Smooth muscle cell (in vitro differentiated cells): Measurements from ENCODE around the gene UBE4B. TPM values are rescaled to one million over a fixed set of nuclear protein-coding genes. Genes with fewer than 3 reads are reported as not detected.

Source experiments
- DNase-seq: peaks from one replicate; lab custom pipeline; 2025; ENCODE audit not compliant: unreplicated experiment; lab: John Stamatoyannopoulos, UW
- H2AFZ ChIP-seq: fragments of 200-600 bp; sonication (generic); 2 replicates; pipeline ENCODE4 v1.6.0; 2016; ENCODE audit warnings: antibody characterized with exemption, low read depth, mild to moderate bottlenecking
- H3F3A ChIP-seq: fragments of 200-600 bp; sonication (generic); 2 replicates; pipeline ENCODE4 v1.6.0; 2017; ENCODE audit warnings: antibody characterized with exemption, low read depth
- H3K27ac ChIP-seq: fragments of 200-600 bp; sonication (generic); 2 replicates; pipeline ENCODE4 v1.5.1; 2016; ENCODE audit warnings: low read depth, mild to moderate bottlenecking
- H3K27me3 ChIP-seq: fragments of 200-600 bp; sonication (generic); 2 replicates; pipeline ENCODE4 v1.6.1; 2016; ENCODE audit warnings: low read depth, mild to moderate bottlenecking
- H3K36me3 ChIP-seq: fragments of 200-600 bp; sonication (generic); 2 replicates; pipeline ENCODE4 v1.5.1; 2016; ENCODE audit warnings: low read depth
- H3K4me1 ChIP-seq: fragments of 200-600 bp; sonication (generic); 2 replicates; pipeline ENCODE4 v1.5.1; 2016; ENCODE audit warnings: low read depth
- H3K4me2 ChIP-seq: fragments of 200-600 bp; sonication (generic); 2 replicates; pipeline ENCODE4 v1.6.0; 2016; ENCODE audit warnings: mild to moderate bottlenecking
- H3K4me3 ChIP-seq: fragments of 200-600 bp; sonication (generic); 2 replicates; pipeline ENCODE4 v1.5.1; 2016; ENCODE audit warnings: mild to moderate bottlenecking
- H3K79me2 ChIP-seq: fragments of 200-600 bp; sonication (generic); 2 replicates; pipeline ENCODE4 v1.6.0; 2016; ENCODE audit warnings: low read depth, mild to moderate bottlenecking
- H3K9ac ChIP-seq: fragments of 200-600 bp; sonication (generic); 2 replicates; pipeline ENCODE4 v1.6.0; 2016; ENCODE audit warnings: low read depth
- H3K9me3 ChIP-seq: fragments of 200-600 bp; sonication (generic); replicated peaks from 2 replicates; pipeline ENCODE4 v1.5.1; 2016; ENCODE audit warnings: low read depth
- H4K20me1 ChIP-seq: fragments of 200-600 bp; sonication (generic); 2 replicates; pipeline ENCODE4 v1.6.0; 2016; ENCODE audit warnings: low read depth
- WGBS: methylation state at CpG from one replicate; pipeline ENCODE4 v1.1.7; 2016; ENCODE audit warnings: low lambda C conversion rate; 5-methylcytosine and 5-hydroxymethylcytosine counted together
- polyA plus RNA-seq: library from polyadenylated mRNA; unstranded; fragments of >200 nt; fragmentation: Nextera tagmentation; extraction: Ambion mirVana; gene quantifications from 2 replicates; pipeline ENCODE4 v1.2.1, GENCODE V29; 2016
- total RNA-seq: library from RNA; depleted of rRNA; stranded (reverse); fragments of >200 nt; gene quantifications from 2 replicates; pipeline ENCODE4 v1.2.3, GENCODE V29; 2014
- TF ChIP-seq, protein P1 (sequence below): fragments of 200-600 bp; sonication (generic); IDR thresholded peaks from 2 replicates; pipeline ENCODE4 v1.5.1; 2017; ENCODE audit warnings: borderline replicate concordance, mild to moderate bottlenecking, antibody characterized with exemption; ENCODE audit not compliant: insufficient read depth, poor library complexity, severe bottlenecking

UBE4B gene
- total and polyA plus RNA-seq, 2 experiments from 2014 or later = 20.9 to 54.7 TPM

DNA sequence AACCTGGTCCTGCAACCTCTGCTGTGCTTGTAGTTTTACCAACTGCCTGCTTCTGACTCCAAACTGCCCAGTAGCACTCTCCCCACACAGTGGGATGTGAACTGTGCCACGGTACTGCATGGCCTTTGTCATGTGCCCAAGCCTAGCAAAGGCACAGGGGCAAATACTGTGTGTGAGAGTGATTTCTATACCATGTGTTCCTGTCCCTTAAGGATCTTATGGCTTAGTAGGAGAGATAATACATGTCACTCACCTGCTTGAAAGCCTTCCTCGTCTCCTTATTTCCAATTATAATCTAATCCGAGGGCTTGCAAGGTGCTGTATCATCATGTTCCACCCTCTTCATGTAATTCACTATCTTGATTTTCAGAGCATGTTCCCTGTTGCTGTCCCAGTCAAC is 51.3 kb downstream of the UBE4B start:
- peak overlapping the region; percentile 15 for H3K27ac ChIP-seq
- H3K79me2 ChIP-seq = peaks cover 55% of the 10 kb centered on the region
- H3K9ac ChIP-seq = no peak overlapping the region
- no peak overlapping the region for H3K4me3 ChIP-seq
- H4K20me1 ChIP-seq = no peaks in the 10 kb centered on the region
- DNase-seq = no peak
- 94% methylated on average over 3 of the region's 3 CpGs for WGBS
- H2AFZ ChIP-seq = no peak overlapping the region
- no peaks in the 10 kb centered on the region for H3K36me3 ChIP-seq
- TF ChIP-seq, protein P1, sequence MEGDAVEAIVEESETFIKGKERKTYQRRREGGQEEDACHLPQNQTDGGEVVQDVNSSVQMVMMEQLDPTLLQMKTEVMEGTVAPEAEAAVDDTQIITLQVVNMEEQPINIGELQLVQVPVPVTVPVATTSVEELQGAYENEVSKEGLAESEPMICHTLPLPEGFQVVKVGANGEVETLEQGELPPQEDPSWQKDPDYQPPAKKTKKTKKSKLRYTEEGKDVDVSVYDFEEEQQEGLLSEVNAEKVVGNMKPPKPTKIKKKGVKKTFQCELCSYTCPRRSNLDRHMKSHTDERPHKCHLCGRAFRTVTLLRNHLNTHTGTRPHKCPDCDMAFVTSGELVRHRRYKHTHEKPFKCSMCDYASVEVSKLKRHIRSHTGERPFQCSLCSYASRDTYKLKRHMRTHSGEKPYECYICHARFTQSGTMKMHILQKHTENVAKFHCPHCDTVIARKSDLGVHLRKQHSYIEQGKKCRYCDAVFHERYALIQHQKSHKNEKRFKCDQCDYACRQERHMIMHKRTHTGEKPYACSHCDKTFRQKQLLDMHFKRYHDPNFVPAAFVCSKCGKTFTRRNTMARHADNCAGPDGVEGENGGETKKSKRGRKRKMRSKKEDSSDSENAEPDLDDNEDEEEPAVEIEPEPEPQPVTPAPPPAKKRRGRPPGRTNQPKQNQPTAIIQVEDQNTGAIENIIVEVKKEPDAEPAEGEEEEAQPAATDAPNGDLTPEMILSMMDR = no peak
- no peak overlapping the region for H3K4me2 ChIP-seq
- H3K27me3 ChIP-seq = no peaks in the 10 kb centered on the region
- H3K4me1 ChIP-seq = no peaks in the 10 kb centered on the region
- H3K9me3 ChIP-seq = no peaks in the 10 kb centered on the region
- no peaks in the 10 kb centered on the region for H3F3A ChIP-seq

DNA sequence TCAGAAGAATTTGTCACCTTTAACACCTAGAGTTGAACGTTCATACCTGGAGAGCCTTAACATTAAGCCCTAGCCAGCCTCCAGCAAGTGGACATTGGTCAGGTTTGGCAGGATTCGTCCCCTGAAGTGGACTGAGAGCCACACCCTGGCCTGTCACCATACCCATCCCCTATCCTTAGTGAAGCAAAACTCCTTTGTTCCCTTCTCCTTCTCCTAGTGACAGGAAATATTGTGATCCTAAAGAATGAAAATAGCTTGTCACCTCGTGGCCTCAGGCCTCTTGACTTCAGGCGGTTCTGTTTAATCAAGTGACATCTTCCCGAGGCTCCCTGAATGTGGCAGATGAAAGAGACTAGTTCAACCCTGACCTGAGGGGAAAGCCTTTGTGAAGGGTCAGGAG is 52.3 kb downstream of the UBE4B start:
- TF ChIP-seq, protein P1 = no peak
- Histone ChIP-seq H3K9ac (no peak overlapping the region), H3K4me2 (no peak overlapping the region), H3K36me3 (no peaks in the 10 kb centered on the region), H3K27me3 (no peaks in the 10 kb centered on the region), H3F3A (no peaks in the 10 kb centered on the region), H3K27ac (peak overlapping the region; percentile 15), H3K9me3 (no peaks in the 10 kb centered on the region), H4K20me1 (no peaks in the 10 kb centered on the region), H3K4me1 (no peaks in the 10 kb centered on the region), H3K79me2 (peaks cover 56% of the 10 kb centered on the region), H3K4me3 (no peak overlapping the region), H2AFZ (no peak overlapping the region)
- 77% methylated on average over 5 of the region's 5 CpGs for WGBS
- no peak for DNase-seq

DNA sequence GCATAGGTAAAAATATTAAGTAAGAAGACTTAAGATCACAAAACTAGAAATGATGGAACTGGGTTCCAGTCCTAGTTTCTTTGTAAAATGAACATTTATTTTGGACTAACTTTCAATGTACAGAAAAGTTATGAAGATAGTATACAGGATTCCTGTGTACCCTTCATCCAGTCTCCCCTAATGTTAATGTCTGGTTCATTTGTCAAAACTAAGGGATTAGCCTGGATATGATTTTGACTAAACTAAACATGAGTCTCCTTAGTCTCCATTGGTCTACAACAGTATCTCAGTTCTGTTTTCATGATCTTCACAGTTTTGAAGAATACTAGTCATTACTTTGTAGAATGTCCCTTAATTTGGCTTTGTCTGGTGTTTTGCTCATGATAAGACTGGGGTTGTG is 54.5 kb downstream of the UBE4B start:
- no peaks in the 10 kb centered on the region for H3K27me3 ChIP-seq
- no peaks in the 10 kb centered on the region for H3F3A ChIP-seq
- H3K4me3 ChIP-seq = no peak overlapping the region

DNA sequence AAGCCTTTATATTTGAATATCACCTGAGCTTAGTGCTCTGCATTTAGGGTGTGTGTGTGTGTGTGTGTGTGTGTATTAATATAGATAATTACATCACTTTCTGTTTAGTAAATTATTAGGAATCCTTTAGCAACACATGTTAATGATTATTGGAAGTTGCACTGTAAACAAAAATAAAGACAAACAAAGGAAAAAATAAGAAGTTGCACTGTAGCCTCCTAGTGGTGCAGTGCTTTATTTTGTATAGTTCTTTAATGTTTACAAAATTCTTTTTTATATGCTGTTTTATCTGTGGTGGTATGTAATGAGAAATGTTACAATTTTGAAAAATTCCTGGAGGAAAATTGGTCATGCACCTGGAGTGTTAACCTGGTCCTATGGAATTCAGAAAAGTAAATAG is 69.2 kb downstream of the UBE4B start:
- no peaks in the 10 kb centered on the region for H3K36me3 ChIP-seq
- H3K4me2 ChIP-seq = no peak overlapping the region
- H3K27ac ChIP-seq = no peak overlapping the region
- no peak overlapping the region for H3K4me3 ChIP-seq
- H2AFZ ChIP-seq = no peak overlapping the region
- DNase-seq = no peak
- no peaks in the 10 kb centered on the region for H3K9me3 ChIP-seq
- peaks cover 2% of the 10 kb centered on the region for H3F3A ChIP-seq
- H3K4me1 ChIP-seq = no peaks in the 10 kb centered on the region
- H3K79me2 ChIP-seq = no peaks in the 10 kb centered on the region
- H3K9ac ChIP-seq = no peak overlapping the region
- H3K27me3 ChIP-seq = no peaks in the 10 kb centered on the region
- H4K20me1 ChIP-seq = no peaks in the 10 kb centered on the region
- TF ChIP-seq, protein P1 = peak; percentile 15

More for the DNA sequence above, 54.5 kb downstream of the UBE4B start:
- no peak overlapping the region for H2AFZ ChIP-seq
- DNase-seq = no peak
- H3K36me3 ChIP-seq = no peaks in the 10 kb centered on the region
- no peak overlapping the region for H3K9ac ChIP-seq
- no peak overlapping the region for H3K27ac ChIP-seq
- no peaks in the 10 kb centered on the region for H4K20me1 ChIP-seq
- peaks cover 60% of the 10 kb centered on the region for H3K79me2 ChIP-seq
- TF ChIP-seq, protein P1 = no peak
- H3K9me3 ChIP-seq = no peaks in the 10 kb centered on the region
- H3K4me1 ChIP-seq = no peaks in the 10 kb centered on the region
- H3K4me2 ChIP-seq = no peak overlapping the region
